WTC11 (cell line): ENCODE results near the gene RCOR3. TPM values are rescaled to one million over a fixed set of nuclear protein-coding genes. Genes with fewer than 3 reads are reported as not detected.

Source experiments
- CREB1 ChIP-seq: sonication (generic); formaldehyde crosslinking; IDR thresholded peaks from 2 replicates; pipeline ENCODE4 v1.8.0; 2023; ENCODE audit warnings: mild to moderate bottlenecking, missing genetic modification reagents
- EMX1 ChIP-seq: fragments of 250-450 bp; sonication (Bioruptor Pico); IDR thresholded peaks from 2 replicates; pipeline ENCODE4 v1.8.0; 2021; ENCODE audit warnings: mild to moderate bottlenecking
- FOXK1 ChIP-seq: sonication (generic); formaldehyde crosslinking; IDR thresholded peaks from 2 replicates; pipeline ENCODE4 v1.8.0; 2022; ENCODE audit warnings: mild to moderate bottlenecking, moderate library complexity, missing genetic modification reagents
- NFYB ChIP-seq: sonication (generic); formaldehyde crosslinking; conservative IDR thresholded peaks from 2 replicates; pipeline ENCODE4 v1.8.0; 2022; ENCODE audit warnings: low read depth, missing genetic modification reagents
- SOX15 ChIP-seq: fragments of 250-450 bp; sonication (Bioruptor Pico); IDR thresholded peaks from 2 replicates; pipeline ENCODE4 v1.9.0; 2021; ENCODE audit warnings: mild to moderate bottlenecking
- TEAD1 ChIP-seq: sonication (generic); formaldehyde crosslinking; IDR thresholded peaks from 2 replicates; pipeline ENCODE4 v1.8.0; 2022; ENCODE audit warnings: mild to moderate bottlenecking, missing genetic modification reagents
- ZNF138 ChIP-seq: sonication (generic); formaldehyde crosslinking; conservative IDR thresholded peaks from 2 replicates; pipeline ENCODE4 v1.8.1; 2022; ENCODE audit warnings: mild to moderate bottlenecking, moderate library complexity, missing genetic modification reagents
- ZNF232 ChIP-seq: sonication (generic); formaldehyde crosslinking; IDR thresholded peaks from 2 replicates; pipeline ENCODE4 v1.8.0; 2022; ENCODE audit warnings: mild to moderate bottlenecking, missing genetic modification reagents
- ZNF317 ChIP-seq: sonication (generic); formaldehyde crosslinking; IDR thresholded peaks from 2 replicates; pipeline ENCODE4 v1.8.1; 2023; ENCODE audit warnings: low read depth, mild to moderate bottlenecking, moderate library complexity, missing genetic modification reagents, borderline replicate concordance
- ZNF416 ChIP-seq: fragments of 250-450 bp; sonication (Bioruptor Pico); IDR thresholded peaks from 2 replicates; pipeline ENCODE4 v1.9.0; 2021; ENCODE audit warnings: mild to moderate bottlenecking, inconsistent platforms
- ZNF423 ChIP-seq: fragments of 250-450 bp; sonication (Bioruptor Pico); IDR thresholded peaks from 2 replicates; pipeline ENCODE4 v2.1.2; 2022; ENCODE audit warnings: mild to moderate bottlenecking, moderate library complexity
- total RNA-seq: library from RNA; stranded (reverse); gene quantifications from 3 replicates; pipeline ENCODE4 v1.2.3, GENCODE V29; 2021
- TF ChIP-seq, protein P1 (sequence below): sonication (generic); formaldehyde crosslinking; IDR thresholded peaks from 2 replicates; pipeline ENCODE4 v1.8.1; 2022; ENCODE audit warnings: mild to moderate bottlenecking, moderate library complexity, missing genetic modification reagents
- TF ChIP-seq, protein P2 (sequence below): fragments of 250-450 bp; sonication (Bioruptor Pico); IDR thresholded peaks from 2 replicates; pipeline ENCODE4 v1.9.0; 2021; ENCODE audit warnings: mild to moderate bottlenecking, borderline replicate concordance
- TF ChIP-seq, protein P3 (sequence below): sonication (generic); formaldehyde crosslinking; IDR thresholded peaks from 2 replicates; pipeline ENCODE4 v1.8.1; 2023; ENCODE audit warnings: mild to moderate bottlenecking, missing genetic modification reagents, borderline replicate concordance
- TF ChIP-seq, protein P4 (sequence below): sonication (generic); formaldehyde crosslinking; IDR thresholded peaks from 2 replicates; pipeline ENCODE4 v1.8.0; 2022; ENCODE audit warnings: missing genetic modification reagents
- TF ChIP-seq, protein P5 (sequence below): sonication (generic); formaldehyde crosslinking; conservative IDR thresholded peaks from 2 replicates; pipeline ENCODE4 v1.8.1; 2022; ENCODE audit warnings: mild to moderate bottlenecking, missing genetic modification reagents
- TF ChIP-seq, protein P6 (sequence below): fragments of 250-450 bp; sonication (Bioruptor Pico); IDR thresholded peaks from 2 replicates; pipeline ENCODE4 v2.1.2; 2022; ENCODE audit warnings: mild to moderate bottlenecking, moderate library complexity
- TF ChIP-seq, protein P7 (sequence below): fragments of 250-450 bp; sonication (Bioruptor Pico); IDR thresholded peaks from 2 replicates; pipeline ENCODE4 v1.9.0; 2021; ENCODE audit warnings: mild to moderate bottlenecking
- TF ChIP-seq, protein P8 (sequence below): sonication (generic); formaldehyde crosslinking; IDR thresholded peaks from 2 replicates; pipeline ENCODE4 v1.8.0; 2022; ENCODE audit warnings: mild to moderate bottlenecking, missing genetic modification reagents

Gene RCOR3
- total RNA-seq, 1 experiment from 2014 or later, result 35.9 TPM

DNA sequence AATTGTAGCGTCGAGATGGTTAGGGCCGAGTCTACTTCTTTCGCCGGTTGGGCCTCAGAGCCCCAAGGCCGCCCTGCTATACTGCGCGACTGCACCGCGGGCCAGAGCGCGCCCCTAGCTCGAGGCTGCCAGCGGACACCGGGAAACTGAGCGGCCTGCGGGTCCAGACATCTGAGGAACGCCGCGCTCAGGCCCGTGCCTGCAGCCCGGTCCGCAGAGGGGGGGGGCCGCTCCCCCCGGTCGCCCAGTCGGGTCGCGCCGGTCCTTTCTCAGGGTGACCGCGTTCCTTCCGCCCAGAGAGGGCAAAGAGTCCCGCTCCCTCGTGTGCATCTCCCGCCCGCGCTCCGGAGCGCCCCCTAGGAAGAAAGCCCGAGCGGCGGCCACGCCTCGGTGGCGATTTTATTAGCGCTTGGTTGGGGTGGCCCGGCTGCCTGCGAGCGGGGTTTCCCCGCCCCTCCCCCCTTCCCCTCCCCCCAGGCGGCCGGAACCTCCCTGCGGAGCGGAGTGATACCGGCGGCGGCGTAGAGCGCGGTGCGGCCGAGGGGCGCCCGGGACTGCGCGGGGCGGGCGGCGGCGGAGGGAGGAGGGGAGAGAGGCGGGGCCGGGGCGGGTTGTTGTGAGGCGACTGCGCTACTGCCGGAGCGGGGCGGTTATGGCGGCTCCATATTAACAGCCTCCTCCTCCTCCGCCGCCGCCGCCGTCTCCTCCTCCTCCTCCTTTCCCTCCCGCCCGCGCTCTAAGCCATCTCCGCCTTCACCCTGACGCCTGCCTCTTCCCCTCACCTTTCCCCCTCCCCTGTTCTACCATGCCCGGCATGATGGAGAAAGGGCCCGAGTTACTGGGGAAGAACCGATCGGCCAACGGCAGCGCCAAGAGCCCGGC is at the start of gene RCOR3 (continued):
- TF ChIP-seq, protein P1, sequence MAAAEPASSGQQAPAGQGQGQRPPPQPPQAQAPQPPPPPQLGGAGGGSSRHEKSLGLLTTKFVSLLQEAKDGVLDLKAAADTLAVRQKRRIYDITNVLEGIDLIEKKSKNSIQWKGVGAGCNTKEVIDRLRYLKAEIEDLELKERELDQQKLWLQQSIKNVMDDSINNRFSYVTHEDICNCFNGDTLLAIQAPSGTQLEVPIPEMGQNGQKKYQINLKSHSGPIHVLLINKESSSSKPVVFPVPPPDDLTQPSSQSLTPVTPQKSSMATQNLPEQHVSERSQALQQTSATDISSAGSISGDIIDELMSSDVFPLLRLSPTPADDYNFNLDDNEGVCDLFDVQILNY (CRISPR knock-in tag), result peak; percentile 81; the same call in 1 of the 2 replicates
- no peak for TF ChIP-seq SOX15 (CRISPR knock-in tag)
- 0 out of 2 replicates have a peak, but pooled peaks have one; percentile 15 for TF ChIP-seq ZNF232 (CRISPR knock-in tag)
- TF ChIP-seq EMX1 (CRISPR knock-in tag), result no peak
- TF ChIP-seq, protein P2, sequence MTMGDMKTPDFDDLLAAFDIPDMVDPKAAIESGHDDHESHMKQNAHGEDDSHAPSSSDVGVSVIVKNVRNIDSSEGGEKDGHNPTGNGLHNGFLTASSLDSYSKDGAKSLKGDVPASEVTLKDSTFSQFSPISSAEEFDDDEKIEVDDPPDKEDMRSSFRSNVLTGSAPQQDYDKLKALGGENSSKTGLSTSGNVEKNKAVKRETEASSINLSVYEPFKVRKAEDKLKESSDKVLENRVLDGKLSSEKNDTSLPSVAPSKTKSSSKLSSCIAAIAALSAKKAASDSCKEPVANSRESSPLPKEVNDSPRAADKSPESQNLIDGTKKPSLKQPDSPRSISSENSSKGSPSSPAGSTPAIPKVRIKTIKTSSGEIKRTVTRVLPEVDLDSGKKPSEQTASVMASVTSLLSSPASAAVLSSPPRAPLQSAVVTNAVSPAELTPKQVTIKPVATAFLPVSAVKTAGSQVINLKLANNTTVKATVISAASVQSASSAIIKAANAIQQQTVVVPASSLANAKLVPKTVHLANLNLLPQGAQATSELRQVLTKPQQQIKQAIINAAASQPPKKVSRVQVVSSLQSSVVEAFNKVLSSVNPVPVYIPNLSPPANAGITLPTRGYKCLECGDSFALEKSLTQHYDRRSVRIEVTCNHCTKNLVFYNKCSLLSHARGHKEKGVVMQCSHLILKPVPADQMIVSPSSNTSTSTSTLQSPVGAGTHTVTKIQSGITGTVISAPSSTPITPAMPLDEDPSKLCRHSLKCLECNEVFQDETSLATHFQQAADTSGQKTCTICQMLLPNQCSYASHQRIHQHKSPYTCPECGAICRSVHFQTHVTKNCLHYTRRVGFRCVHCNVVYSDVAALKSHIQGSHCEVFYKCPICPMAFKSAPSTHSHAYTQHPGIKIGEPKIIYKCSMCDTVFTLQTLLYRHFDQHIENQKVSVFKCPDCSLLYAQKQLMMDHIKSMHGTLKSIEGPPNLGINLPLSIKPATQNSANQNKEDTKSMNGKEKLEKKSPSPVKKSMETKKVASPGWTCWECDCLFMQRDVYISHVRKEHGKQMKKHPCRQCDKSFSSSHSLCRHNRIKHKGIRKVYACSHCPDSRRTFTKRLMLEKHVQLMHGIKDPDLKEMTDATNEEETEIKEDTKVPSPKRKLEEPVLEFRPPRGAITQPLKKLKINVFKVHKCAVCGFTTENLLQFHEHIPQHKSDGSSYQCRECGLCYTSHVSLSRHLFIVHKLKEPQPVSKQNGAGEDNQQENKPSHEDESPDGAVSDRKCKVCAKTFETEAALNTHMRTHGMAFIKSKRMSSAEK, result no peak
- TF ChIP-seq, protein P3, sequence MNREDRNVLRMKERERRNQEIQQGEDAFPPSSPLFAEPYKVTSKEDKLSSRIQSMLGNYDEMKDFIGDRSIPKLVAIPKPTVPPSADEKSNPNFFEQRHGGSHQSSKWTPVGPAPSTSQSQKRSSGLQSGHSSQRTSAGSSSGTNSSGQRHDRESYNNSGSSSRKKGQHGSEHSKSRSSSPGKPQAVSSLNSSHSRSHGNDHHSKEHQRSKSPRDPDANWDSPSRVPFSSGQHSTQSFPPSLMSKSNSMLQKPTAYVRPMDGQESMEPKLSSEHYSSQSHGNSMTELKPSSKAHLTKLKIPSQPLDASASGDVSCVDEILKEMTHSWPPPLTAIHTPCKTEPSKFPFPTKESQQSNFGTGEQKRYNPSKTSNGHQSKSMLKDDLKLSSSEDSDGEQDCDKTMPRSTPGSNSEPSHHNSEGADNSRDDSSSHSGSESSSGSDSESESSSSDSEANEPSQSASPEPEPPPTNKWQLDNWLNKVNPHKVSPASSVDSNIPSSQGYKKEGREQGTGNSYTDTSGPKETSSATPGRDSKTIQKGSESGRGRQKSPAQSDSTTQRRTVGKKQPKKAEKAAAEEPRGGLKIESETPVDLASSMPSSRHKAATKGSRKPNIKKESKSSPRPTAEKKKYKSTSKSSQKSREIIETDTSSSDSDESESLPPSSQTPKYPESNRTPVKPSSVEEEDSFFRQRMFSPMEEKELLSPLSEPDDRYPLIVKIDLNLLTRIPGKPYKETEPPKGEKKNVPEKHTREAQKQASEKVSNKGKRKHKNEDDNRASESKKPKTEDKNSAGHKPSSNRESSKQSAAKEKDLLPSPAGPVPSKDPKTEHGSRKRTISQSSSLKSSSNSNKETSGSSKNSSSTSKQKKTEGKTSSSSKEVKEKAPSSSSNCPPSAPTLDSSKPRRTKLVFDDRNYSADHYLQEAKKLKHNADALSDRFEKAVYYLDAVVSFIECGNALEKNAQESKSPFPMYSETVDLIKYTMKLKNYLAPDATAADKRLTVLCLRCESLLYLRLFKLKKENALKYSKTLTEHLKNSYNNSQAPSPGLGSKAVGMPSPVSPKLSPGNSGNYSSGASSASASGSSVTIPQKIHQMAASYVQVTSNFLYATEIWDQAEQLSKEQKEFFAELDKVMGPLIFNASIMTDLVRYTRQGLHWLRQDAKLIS (CRISPR knock-in tag), result no peak
- TF ChIP-seq FOXK1 (CRISPR knock-in tag), result no peak
- TF ChIP-seq, protein P4, sequence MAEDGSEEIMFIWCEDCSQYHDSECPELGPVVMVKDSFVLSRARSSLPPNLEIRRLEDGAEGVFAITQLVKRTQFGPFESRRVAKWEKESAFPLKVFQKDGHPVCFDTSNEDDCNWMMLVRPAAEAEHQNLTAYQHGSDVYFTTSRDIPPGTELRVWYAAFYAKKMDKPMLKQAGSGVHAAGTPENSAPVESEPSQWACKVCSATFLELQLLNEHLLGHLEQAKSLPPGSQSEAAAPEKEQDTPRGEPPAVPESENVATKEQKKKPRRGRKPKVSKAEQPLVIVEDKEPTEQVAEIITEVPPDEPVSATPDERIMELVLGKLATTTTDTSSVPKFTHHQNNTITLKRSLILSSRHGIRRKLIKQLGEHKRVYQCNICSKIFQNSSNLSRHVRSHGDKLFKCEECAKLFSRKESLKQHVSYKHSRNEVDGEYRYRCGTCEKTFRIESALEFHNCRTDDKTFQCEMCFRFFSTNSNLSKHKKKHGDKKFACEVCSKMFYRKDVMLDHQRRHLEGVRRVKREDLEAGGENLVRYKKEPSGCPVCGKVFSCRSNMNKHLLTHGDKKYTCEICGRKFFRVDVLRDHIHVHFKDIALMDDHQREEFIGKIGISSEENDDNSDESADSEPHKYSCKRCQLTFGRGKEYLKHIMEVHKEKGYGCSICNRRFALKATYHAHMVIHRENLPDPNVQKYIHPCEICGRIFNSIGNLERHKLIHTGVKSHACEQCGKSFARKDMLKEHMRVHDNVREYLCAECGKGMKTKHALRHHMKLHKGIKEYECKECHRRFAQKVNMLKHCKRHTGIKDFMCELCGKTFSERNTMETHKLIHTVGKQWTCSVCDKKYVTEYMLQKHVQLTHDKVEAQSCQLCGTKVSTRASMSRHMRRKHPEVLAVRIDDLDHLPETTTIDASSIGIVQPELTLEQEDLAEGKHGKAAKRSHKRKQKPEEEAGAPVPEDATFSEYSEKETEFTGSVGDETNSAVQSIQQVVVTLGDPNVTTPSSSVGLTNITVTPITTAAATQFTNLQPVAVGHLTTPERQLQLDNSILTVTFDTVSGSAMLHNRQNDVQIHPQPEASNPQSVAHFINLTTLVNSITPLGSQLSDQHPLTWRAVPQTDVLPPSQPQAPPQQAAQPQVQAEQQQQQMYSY (CRISPR knock-in tag), result no peak
- TF ChIP-seq, protein P5, sequence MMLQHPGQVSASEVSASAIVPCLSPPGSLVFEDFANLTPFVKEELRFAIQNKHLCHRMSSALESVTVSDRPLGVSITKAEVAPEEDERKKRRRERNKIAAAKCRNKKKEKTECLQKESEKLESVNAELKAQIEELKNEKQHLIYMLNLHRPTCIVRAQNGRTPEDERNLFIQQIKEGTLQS, result no peak
- TF ChIP-seq, protein P6, sequence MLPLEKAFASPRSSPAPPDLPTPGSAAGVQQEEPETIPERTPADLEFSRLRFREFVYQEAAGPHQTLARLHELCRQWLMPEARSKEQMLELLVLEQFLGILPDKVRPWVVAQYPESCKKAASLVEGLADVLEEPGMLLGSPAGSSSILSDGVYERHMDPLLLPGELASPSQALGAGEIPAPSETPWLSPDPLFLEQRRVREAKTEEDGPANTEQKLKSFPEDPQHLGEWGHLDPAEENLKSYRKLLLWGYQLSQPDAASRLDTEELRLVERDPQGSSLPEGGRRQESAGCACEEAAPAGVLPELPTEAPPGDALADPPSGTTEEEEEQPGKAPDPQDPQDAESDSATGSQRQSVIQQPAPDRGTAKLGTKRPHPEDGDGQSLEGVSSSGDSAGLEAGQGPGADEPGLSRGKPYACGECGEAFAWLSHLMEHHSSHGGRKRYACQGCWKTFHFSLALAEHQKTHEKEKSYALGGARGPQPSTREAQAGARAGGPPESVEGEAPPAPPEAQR, result no peak
- TF ChIP-seq, protein P7, sequence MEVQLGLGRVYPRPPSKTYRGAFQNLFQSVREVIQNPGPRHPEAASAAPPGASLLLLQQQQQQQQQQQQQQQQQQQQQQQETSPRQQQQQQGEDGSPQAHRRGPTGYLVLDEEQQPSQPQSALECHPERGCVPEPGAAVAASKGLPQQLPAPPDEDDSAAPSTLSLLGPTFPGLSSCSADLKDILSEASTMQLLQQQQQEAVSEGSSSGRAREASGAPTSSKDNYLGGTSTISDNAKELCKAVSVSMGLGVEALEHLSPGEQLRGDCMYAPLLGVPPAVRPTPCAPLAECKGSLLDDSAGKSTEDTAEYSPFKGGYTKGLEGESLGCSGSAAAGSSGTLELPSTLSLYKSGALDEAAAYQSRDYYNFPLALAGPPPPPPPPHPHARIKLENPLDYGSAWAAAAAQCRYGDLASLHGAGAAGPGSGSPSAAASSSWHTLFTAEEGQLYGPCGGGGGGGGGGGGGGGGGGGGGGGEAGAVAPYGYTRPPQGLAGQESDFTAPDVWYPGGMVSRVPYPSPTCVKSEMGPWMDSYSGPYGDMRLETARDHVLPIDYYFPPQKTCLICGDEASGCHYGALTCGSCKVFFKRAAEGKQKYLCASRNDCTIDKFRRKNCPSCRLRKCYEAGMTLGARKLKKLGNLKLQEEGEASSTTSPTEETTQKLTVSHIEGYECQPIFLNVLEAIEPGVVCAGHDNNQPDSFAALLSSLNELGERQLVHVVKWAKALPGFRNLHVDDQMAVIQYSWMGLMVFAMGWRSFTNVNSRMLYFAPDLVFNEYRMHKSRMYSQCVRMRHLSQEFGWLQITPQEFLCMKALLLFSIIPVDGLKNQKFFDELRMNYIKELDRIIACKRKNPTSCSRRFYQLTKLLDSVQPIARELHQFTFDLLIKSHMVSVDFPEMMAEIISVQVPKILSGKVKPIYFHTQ (CRISPR knock-in tag), result no peak
- no peak for TF ChIP-seq ZNF138
- no peak for TF ChIP-seq ZNF423
- TF ChIP-seq ZNF317, result peak; percentile 40; the same call in 1 of the 2 replicates
- TF ChIP-seq TEAD1 (CRISPR knock-in tag), result peak; percentile 73; the same call in 1 of the 2 replicates
- no peak for TF ChIP-seq CREB1
- TF ChIP-seq NFYB (CRISPR knock-in tag), result no peak
- TF ChIP-seq, protein P8, sequence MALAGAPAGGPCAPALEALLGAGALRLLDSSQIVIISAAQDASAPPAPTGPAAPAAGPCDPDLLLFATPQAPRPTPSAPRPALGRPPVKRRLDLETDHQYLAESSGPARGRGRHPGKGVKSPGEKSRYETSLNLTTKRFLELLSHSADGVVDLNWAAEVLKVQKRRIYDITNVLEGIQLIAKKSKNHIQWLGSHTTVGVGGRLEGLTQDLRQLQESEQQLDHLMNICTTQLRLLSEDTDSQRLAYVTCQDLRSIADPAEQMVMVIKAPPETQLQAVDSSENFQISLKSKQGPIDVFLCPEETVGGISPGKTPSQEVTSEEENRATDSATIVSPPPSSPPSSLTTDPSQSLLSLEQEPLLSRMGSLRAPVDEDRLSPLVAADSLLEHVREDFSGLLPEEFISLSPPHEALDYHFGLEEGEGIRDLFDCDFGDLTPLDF (CRISPR knock-in tag), result no peak
- peak; percentile 66; the same call in 1 of the 2 replicates for TF ChIP-seq ZNF416 (CRISPR knock-in tag)
